Astrocyte (in vitro differentiated cells and primary cell): Measurements from ENCODE around the gene DLGAP1. TPM values are rescaled to one million over a fixed set of nuclear protein-coding genes. Genes with fewer than 3 reads are reported as not detected.

Experiments used
- DNase-seq: peaks from one replicate; pipeline ENCODE4 v3.0.0-alpha.2; 2010; ENCODE audit warnings: low read depth
- FAIRE-seq: peaks from 2 replicates; lab custom pipeline; 2011; peaks lifted over from hg19 to GRCh38; lab: Jason Lieb, UNC
- H2AFZ ChIP-seq: 2 replicates; pipeline ENCODE4 v1.6.0; 2012; ENCODE audit warnings: low read depth, low read length, inconsistent platforms
- H3K27ac ChIP-seq: 2 replicates; pipeline ENCODE4 v1.5.1; 2011; ENCODE audit warnings: low read depth, low read length, inconsistent platforms
- H3K27me3 ChIP-seq: 2 replicates; pipeline ENCODE4 v1.6.0; 2011; ENCODE audit warnings: low read length, inconsistent platforms; ENCODE audit not compliant: insufficient read depth
- H3K36me3 ChIP-seq: 2 replicates; pipeline ENCODE4 v1.5.1; 2011; ENCODE audit warnings: low read length, inconsistent platforms; ENCODE audit not compliant: insufficient read depth
- H3K4me1 ChIP-seq: 2 replicates; pipeline ENCODE4 v1.5.1; 2011; ENCODE audit warnings: low read length, inconsistent platforms; ENCODE audit not compliant: insufficient read depth
- H3K4me2 ChIP-seq: 2 replicates; pipeline ENCODE4 v1.6.0; 2012; ENCODE audit warnings: low read length, inconsistent platforms
- H3K4me3 ChIP-seq: 2 replicates; pipeline ENCODE4 v1.5.1; 2011; ENCODE audit warnings: low read depth, mild to moderate bottlenecking, low read length, inconsistent platforms; ENCODE audit not compliant: insufficient read depth
- H3K79me2 ChIP-seq: 2 replicates; pipeline ENCODE4 v1.6.0; 2012; ENCODE audit warnings: mild to moderate bottlenecking, low read length, inconsistent platforms; ENCODE audit not compliant: insufficient read depth
- H3K9ac ChIP-seq: 2 replicates; pipeline ENCODE4 v1.6.0; 2012; ENCODE audit warnings: mild to moderate bottlenecking, low read length, inconsistent platforms
- H3K9me3 ChIP-seq: 2 replicates; pipeline ENCODE4 v1.5.1; 2012; ENCODE audit warnings: low read depth, mild to moderate bottlenecking, low read length, inconsistent platforms; ENCODE audit not compliant: insufficient read depth
- H4K20me1 ChIP-seq: 2 replicates; pipeline ENCODE4 v1.6.0; 2012; ENCODE audit warnings: low read length, inconsistent platforms; ENCODE audit not compliant: insufficient read depth
- H3K27ac Mint-ChIP-seq: one replicate; pipeline ENCODE4 v1.8.0; 2021; ENCODE audit warnings: mild to moderate bottlenecking, mixed read lengths; ENCODE audit not compliant: unreplicated experiment
- H3K27me3 Mint-ChIP-seq: one replicate; pipeline ENCODE4 v1.8.0; 2021; ENCODE audit warnings: low read depth, mixed read lengths; ENCODE audit not compliant: unreplicated experiment
- H3K36me3 Mint-ChIP-seq: one replicate; pipeline ENCODE4 v1.8.0; 2021; ENCODE audit warnings: low read depth, mixed read lengths; ENCODE audit not compliant: unreplicated experiment
- H3K4me1 Mint-ChIP-seq: one replicate; pipeline ENCODE4 v1.8.0; 2021; ENCODE audit warnings: low read depth, mixed read lengths; ENCODE audit not compliant: unreplicated experiment
- H3K4me3 Mint-ChIP-seq: one replicate; pipeline ENCODE4 v1.8.0; 2021; ENCODE audit warnings: mild to moderate bottlenecking, moderate library complexity, mixed read lengths; ENCODE audit not compliant: unreplicated experiment
- H3K9me3 Mint-ChIP-seq: one replicate; pipeline ENCODE4 v1.8.0; 2021; ENCODE audit warnings: mild to moderate bottlenecking, mixed read lengths; ENCODE audit not compliant: unreplicated experiment
- EZH2 ChIP-seq: IDR thresholded peaks from 2 replicates; pipeline ENCODE4 v1.6.1; 2012; ENCODE audit warnings: mild to moderate bottlenecking, low read length, inconsistent platforms; ENCODE audit not compliant: insufficient read depth
- total RNA-seq: library from RNA; stranded (reverse); gene quantifications from 2 replicates; pipeline ENCODE4 v1.2.1, GENCODE V29; 2021
- TF ChIP-seq, protein P1 (sequence below): IDR thresholded peaks from 2 replicates; pipeline ENCODE4 v1.5.1; 2011; ENCODE audit warnings: low read depth, mild to moderate bottlenecking, inconsistent platforms, low read length, moderate library complexity; ENCODE audit not compliant: insufficient read depth

Gene DLGAP1
- total RNA-seq, 1 donor from 2014 or later = 2.3 TPM

DNA sequence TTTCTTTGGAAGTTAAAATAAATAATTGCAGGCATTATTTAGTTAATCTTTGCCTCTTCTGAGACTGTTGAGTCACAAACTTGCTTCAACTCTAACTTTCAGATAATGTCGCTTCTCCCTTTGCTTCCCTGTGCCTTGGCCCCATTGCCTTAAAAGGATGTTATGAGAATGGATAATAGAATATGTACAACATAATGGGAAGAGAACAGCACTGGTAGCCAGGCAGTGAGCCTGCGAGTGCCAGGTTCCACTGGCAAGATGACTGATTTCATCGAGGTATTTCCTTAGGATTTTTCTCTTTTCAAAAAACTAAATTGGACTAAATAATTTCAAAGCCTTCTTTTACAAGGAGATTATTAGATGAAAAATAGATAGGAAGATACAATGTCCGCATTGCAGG, 584.2 kb downstream of the DLGAP1 start:
- TF ChIP-seq, protein P1, sequence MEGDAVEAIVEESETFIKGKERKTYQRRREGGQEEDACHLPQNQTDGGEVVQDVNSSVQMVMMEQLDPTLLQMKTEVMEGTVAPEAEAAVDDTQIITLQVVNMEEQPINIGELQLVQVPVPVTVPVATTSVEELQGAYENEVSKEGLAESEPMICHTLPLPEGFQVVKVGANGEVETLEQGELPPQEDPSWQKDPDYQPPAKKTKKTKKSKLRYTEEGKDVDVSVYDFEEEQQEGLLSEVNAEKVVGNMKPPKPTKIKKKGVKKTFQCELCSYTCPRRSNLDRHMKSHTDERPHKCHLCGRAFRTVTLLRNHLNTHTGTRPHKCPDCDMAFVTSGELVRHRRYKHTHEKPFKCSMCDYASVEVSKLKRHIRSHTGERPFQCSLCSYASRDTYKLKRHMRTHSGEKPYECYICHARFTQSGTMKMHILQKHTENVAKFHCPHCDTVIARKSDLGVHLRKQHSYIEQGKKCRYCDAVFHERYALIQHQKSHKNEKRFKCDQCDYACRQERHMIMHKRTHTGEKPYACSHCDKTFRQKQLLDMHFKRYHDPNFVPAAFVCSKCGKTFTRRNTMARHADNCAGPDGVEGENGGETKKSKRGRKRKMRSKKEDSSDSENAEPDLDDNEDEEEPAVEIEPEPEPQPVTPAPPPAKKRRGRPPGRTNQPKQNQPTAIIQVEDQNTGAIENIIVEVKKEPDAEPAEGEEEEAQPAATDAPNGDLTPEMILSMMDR = no peak
- TF ChIP-seq EZH2 = no peak
- no peaks in the 10 kb centered on the region for H3K36me3 ChIP-seq
- Mint-ChIP-seq H3K4me3 (no peak overlapping the region), H3K4me1 (peaks cover 8% of the 10 kb centered on the region), H3K27me3 (no peaks in the 10 kb centered on the region), H3K9me3 (no peaks in the 10 kb centered on the region), H3K36me3 (no peaks in the 10 kb centered on the region), H3K27ac (no peak overlapping the region)
- FAIRE-seq (no peak), DNase-seq (no peak)
- H4K20me1 ChIP-seq = no peaks in the 10 kb centered on the region
- no peaks in the 10 kb centered on the region for H3K79me2 ChIP-seq
- H3K4me1 ChIP-seq = no peaks in the 10 kb centered on the region
- H3K9me3 ChIP-seq = no peaks in the 10 kb centered on the region
- H3K4me3 ChIP-seq = no peak overlapping the region
- no peak overlapping the region for H3K4me2 ChIP-seq
- no peak overlapping the region for H2AFZ ChIP-seq
- no peaks in the 10 kb centered on the region for H3K27me3 ChIP-seq
- no peak overlapping the region for H3K27ac ChIP-seq
- H3K9ac ChIP-seq = no peak overlapping the region

DNA sequence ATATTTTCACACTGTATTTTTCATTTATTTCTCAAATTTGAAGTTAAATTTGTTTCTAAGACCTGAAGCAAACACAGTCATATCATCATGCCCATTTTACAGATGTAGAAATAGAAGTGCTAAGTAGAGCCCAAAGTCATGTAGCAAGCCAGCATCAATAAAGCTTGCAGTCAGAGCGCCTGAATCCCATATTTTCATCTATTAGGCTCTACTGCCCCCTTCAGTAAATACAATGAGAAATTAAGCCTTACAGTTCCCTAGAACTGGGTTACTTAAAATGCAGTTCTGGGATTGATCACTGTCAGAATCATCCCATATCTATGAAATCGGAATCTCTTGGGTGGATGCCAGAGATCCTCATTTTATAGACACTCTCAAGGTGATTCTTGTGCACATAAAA, 585.3 kb downstream of the DLGAP1 start:
- no peaks in the 10 kb centered on the region for H3K27me3 Mint-ChIP-seq
- FAIRE-seq = peak; percentile 47
- H3K27ac Mint-ChIP-seq = no peak overlapping the region
- no peaks in the 10 kb centered on the region for H4K20me1 ChIP-seq
- H3K36me3 ChIP-seq = no peaks in the 10 kb centered on the region
- H3K9me3 ChIP-seq = no peaks in the 10 kb centered on the region
- H3K79me2 ChIP-seq = no peaks in the 10 kb centered on the region
- no peaks in the 10 kb centered on the region for H3K9me3 Mint-ChIP-seq
- H3K4me3 ChIP-seq = no peak overlapping the region
- no peaks in the 10 kb centered on the region for H3K36me3 Mint-ChIP-seq
- DNase-seq = peak; percentile 35
- no peak overlapping the region for H3K4me2 ChIP-seq
- no peak overlapping the region for H3K9ac ChIP-seq
- no peaks in the 10 kb centered on the region for H3K27me3 ChIP-seq
- H2AFZ ChIP-seq = no peak overlapping the region
- peaks cover 8% of the 10 kb centered on the region for H3K4me1 Mint-ChIP-seq
- no peaks in the 10 kb centered on the region for H3K4me1 ChIP-seq
- no peak overlapping the region for H3K27ac ChIP-seq
- no peak overlapping the region for H3K4me3 Mint-ChIP-seq
- TF ChIP-seq, protein P1 = peak; percentile 48
- TF ChIP-seq EZH2 = no peak

DNA sequence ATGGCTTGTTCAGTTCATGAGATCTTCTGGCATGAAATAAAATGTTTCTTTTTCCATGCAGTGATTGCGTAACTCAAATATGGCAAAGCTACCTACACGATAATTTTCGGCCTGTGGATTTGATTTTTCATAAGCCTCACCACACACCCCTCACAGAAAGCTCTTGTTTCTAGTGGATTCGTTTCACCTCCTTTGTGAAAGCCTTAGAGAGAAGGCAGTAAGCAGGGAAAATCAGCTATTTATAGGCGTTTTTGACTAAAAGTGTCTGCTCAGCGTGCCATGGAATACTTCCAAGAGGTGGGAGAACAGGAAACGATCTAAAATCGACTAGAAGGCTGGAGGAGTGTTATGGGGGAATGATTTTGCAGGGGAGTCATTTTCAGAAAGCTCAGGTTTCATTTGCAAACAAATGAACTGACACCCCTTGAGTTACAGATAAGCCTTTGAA, 587.2 kb downstream of the DLGAP1 start:
- H3K27ac ChIP-seq = no peak overlapping the region
- TF ChIP-seq, protein P1 = no peak
- no peak for TF ChIP-seq EZH2
- no peak overlapping the region for H3K4me2 ChIP-seq
- FAIRE-seq (no peak), DNase-seq (no peak)
- H3K4me1 ChIP-seq = no peaks in the 10 kb centered on the region
- no peak overlapping the region for H3K4me3 ChIP-seq
- no peaks in the 10 kb centered on the region for H3K9me3 Mint-ChIP-seq
- no peaks in the 10 kb centered on the region for H3K79me2 ChIP-seq
- H3K9ac ChIP-seq = no peak overlapping the region
- H3K4me3 Mint-ChIP-seq = no peak overlapping the region
- no peak overlapping the region for H3K27ac Mint-ChIP-seq
- no peaks in the 10 kb centered on the region for H3K36me3 Mint-ChIP-seq
- H4K20me1 ChIP-seq = no peaks in the 10 kb centered on the region
- peaks cover 3% of the 10 kb centered on the region for H3K4me1 Mint-ChIP-seq
- no peaks in the 10 kb centered on the region for H3K27me3 Mint-ChIP-seq
- H2AFZ ChIP-seq = no peak overlapping the region
- H3K36me3 ChIP-seq = no peaks in the 10 kb centered on the region
- H3K9me3 ChIP-seq = no peaks in the 10 kb centered on the region
- H3K27me3 ChIP-seq = no peaks in the 10 kb centered on the region
